Mesodermal cell (in vitro differentiated cells): ENCODE measurements around the gene CNTF.

Experiments
- H3K27ac ChIP-seq: 2 replicates; pipeline ENCODE4 v1.7.0; 2013; ENCODE audit warnings: mild to moderate bottlenecking, low read depth, low read length, moderate library complexity; ENCODE audit not compliant: severe bottlenecking
- H3K36me3 ChIP-seq: 2 replicates; pipeline ENCODE4 v1.7.1; 2013; ENCODE audit warnings: mild to moderate bottlenecking, low read length, moderate library complexity; ENCODE audit not compliant: control insufficient read depth, insufficient read depth
- H3K4me1 ChIP-seq: one replicate; pipeline ENCODE4 v1.7.1; 2013; ENCODE audit warnings: mild to moderate bottlenecking, low read length; ENCODE audit not compliant: insufficient read depth, control insufficient read depth, poor library complexity, severe bottlenecking
- H3K4me3 ChIP-seq: 2 replicates; pipeline ENCODE4 v1.7.0; 2013; ENCODE audit warnings: low read length, control low read depth, mild to moderate bottlenecking; ENCODE audit not compliant: insufficient read depth, poor library complexity, severe bottlenecking; ENCODE audit errors: extremely low read depth
- H3K9me3 ChIP-seq: 2 replicates; pipeline ENCODE4 v1.7.1; 2013; ENCODE audit warnings: mild to moderate bottlenecking, low read length, moderate library complexity; ENCODE audit not compliant: control insufficient read depth
- WGBS, 2 experiments: methylation state at CpG; one replicate each; pipeline ENCODE4 v1.1.5; 2013; ENCODE audit warnings: missing lambda C conversion rate in 2 of 2; ENCODE audit not compliant: insufficient coverage in 2 of 2; 5-methylcytosine and 5-hydroxymethylcytosine counted together

The CNTF gene

DNA sequence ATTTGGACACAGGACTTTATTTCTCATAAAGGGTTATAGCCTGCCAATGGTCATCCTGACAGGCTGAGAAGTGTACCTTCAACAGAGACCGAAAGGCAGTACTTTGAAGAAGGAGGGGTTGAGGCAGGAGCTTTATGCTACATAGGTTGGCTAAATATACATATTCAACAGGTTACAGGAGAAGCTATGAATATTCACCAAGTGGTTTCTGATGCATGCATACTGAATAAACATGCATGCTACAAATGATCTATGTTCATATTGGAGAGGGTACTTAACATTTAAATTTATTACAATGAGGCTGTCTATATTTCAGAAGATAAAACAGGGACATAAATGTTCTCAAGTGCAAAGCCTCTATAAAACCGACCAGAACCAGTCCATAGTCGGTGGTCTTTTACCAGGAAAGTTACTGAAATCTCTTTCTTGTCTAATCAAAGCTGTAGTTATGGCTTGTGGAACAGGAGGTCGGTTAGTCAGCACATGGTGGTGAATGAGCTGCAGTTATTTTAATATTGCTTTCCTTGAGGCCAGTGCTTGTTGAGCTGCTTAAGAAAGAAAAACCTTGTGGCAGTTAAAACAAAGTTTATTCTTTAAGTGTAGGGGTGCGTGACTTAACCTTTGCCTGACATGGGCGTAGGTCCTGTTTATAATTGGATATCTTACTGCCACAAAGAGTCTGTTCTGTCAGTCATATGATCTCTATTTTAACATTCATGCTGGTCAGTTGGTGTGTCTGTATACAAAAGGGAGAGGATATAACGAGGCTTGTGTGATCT lies 19.5 kb downstream of the CNTF start:
- H3K4me3 ChIP-seq = no peak overlapping the region
- no peaks in the 10 kb centered on the region for H3K4me1 ChIP-seq
- 77 to 89% methylated on average over 3 to 4 of the region's 7 CpGs for WGBS, 2 experiments
- H3K9me3 ChIP-seq = peaks cover 10% of the 10 kb centered on the region
- H3K36me3 ChIP-seq = no peaks in the 10 kb centered on the region
- H3K27ac ChIP-seq = no peak overlapping the region

DNA sequence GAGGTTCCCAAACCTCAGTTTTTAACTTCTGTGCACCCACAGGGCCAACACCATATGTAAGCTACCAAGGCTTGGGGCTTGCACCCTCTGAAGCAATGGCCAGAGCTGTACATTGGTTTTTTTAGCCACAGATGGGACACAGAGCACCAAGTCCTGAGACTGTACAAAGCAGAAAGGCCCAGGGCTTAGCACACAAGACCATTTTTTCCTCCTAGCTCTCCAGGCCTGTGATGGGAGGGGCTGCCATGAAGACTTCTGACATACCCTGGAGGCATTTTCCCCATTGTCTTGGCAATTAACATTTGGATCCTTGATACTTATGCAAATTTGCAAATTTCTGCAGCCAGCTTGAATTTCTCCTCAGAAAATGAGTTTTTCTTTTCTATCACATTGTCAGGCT lies 23.4 kb downstream of the CNTF start:
- Histone ChIP-seq H3K9me3 (peaks cover 10% of the 10 kb centered on the region), H3K36me3 (no peaks in the 10 kb centered on the region), H3K4me1 (no peaks in the 10 kb centered on the region), H3K27ac (no peak overlapping the region), H3K4me3 (no peak overlapping the region)

DNA sequence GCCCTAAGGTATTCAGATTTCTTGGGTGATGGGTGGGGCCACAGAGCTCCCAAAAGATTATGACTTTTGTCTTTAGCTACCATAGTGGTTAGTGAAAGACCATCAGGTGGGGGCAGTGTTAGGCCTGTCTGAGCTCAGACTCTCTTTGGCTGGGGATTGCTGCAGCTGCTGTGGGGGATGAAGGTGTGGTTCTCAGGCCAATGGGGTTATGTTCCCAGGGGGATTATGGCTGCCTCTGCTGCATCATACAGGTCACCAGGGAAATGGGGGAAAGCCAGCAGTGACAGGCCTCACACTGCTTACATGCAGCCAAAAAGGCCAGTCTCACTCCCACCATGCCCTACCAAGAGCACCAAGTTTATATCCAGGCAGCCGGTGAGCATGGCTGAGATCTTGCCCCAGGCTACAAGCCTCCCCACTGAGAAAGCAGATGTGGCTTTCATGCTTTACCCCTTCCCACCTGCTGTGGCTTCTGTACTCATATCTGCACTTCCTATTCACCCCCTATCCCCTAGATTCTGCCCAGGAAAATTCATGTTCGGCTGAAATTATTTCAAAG lies 24.8 kb downstream of the CNTF start:
- no peak overlapping the region for H3K27ac ChIP-seq
- no peak overlapping the region for H3K4me3 ChIP-seq
- no peaks in the 10 kb centered on the region for H3K36me3 ChIP-seq
- 67 to 83% methylated on average over 1 to 2 of the region's 2 CpGs for WGBS, 2 experiments
- H3K9me3 ChIP-seq = peaks cover 10% of the 10 kb centered on the region
- H3K4me1 ChIP-seq = no peaks in the 10 kb centered on the region

DNA sequence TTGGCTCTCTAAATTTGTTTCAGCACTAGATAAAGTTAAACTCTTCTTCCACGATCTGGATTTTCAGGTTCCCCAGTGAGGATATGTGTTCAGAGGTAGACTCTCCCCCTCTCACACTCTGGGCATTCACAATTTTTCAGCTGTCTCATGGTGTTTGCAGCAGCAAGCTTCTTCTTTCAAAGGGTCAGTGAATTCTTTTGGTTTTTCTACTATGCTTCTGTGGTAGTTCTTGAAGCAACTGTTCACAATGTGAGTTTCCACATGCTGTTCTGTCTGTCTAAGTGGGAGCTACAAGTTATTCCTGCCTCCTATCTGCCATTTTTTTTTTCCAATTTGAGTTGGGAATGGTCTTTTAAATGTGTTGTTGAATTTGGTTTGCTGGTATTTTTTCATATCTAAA lies 25.4 kb downstream of the CNTF start:
- Histone ChIP-seq H3K4me3 (no peak overlapping the region), H3K36me3 (no peaks in the 10 kb centered on the region), H3K9me3 (peaks cover 10% of the 10 kb centered on the region), H3K4me1 (no peaks in the 10 kb centered on the region), H3K27ac (no peak overlapping the region)
- 67% methylated on average over 1 of the region's 1 CpG; no CpG with 5 or more reads in 1 of the 2 experiments for WGBS, 2 experiments

DNA sequence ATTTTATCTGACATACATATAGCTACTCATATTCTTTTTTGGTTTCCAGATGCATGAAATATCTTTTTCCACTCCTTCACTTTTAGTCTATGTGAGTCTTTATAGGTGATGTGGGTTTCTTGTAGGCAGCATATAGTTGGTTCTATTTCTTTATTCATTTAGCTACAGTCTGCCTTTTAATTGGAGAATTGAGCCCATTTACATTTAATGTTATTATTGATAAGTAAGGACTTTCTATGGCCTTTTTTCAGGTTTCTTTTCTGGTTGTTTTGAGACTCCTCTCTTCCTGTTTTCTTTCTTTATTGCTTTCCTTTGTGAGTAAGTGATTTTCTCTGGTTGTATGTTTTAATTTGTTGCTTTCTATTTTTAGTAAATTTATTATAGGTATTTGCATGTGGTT lies 27.2 kb downstream of the CNTF start:
- no peaks in the 10 kb centered on the region for H3K4me1 ChIP-seq

DNA sequence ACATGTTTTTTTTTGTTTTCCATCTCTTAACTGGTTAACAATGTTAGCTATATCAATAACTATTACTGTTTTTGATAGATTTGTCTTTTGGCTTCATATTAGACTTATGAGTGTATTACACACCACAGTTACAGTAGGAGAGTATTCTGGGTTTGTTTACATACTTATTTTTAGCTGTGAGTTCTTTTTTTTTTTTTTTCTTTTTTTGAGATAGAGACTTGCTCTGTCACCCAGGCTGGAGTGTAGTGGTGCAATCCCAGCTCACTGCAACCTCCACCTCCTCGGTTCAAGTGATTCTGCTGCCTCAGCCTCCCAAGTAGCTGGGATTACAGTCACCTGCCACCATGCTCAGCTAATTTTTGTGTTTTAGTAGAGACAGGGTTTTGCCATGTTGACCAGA lies 28.0 kb downstream of the CNTF start:
- H3K9me3 ChIP-seq = peaks cover 6% of the 10 kb centered on the region
- no peak overlapping the region for H3K4me3 ChIP-seq
- WGBS, 2 experiments = no CpG with 5 or more reads among the region's 1 CpG
- H3K27ac ChIP-seq = no peak overlapping the region
- H3K4me1 ChIP-seq = no peaks in the 10 kb centered on the region
- no peaks in the 10 kb centered on the region for H3K36me3 ChIP-seq

More for the DNA sequence above, 27.2 kb downstream of the CNTF start:
- no peak overlapping the region for H3K4me3 ChIP-seq
- no peaks in the 10 kb centered on the region for H3K36me3 ChIP-seq
- no peak overlapping the region for H3K27ac ChIP-seq
- H3K9me3 ChIP-seq = peaks cover 10% of the 10 kb centered on the region

DNA sequence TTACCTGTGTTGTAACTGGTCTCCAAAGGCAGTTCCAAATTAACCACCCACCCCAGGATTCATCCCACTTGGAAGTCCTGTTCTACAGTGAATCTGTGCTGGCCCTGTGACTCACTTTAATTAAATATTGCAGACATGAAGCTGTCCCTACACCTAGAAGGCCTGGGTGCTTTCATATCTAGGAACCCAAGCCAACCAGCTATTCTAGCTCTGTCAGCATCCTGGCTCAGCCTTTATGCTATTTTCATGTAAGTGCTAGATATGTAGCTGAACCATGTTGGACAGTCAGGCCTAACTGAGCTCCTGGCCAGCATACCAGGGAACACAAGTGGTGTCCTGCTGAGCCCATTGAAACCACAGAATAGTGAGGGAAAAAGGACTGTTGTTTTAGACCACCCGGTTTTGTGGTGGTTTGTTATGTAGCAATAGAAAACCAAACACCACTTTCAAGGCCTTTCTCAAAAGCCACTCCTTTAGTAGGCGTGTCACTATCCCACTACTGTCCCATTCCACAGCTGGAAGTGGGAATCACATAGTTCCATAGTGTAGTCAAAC lies 30.3 kb downstream of the CNTF start:
- Histone ChIP-seq H3K9me3 (no peaks in the 10 kb centered on the region), H3K27ac (no peak overlapping the region), H3K4me3 (no peak overlapping the region), H3K36me3 (no peaks in the 10 kb centered on the region), H3K4me1 (no peaks in the 10 kb centered on the region)
- WGBS, 2 experiments = 83% methylated on average over 1 of the region's 2 CpGs; no CpG with 5 or more reads in 1 of the 2 experiments

DNA sequence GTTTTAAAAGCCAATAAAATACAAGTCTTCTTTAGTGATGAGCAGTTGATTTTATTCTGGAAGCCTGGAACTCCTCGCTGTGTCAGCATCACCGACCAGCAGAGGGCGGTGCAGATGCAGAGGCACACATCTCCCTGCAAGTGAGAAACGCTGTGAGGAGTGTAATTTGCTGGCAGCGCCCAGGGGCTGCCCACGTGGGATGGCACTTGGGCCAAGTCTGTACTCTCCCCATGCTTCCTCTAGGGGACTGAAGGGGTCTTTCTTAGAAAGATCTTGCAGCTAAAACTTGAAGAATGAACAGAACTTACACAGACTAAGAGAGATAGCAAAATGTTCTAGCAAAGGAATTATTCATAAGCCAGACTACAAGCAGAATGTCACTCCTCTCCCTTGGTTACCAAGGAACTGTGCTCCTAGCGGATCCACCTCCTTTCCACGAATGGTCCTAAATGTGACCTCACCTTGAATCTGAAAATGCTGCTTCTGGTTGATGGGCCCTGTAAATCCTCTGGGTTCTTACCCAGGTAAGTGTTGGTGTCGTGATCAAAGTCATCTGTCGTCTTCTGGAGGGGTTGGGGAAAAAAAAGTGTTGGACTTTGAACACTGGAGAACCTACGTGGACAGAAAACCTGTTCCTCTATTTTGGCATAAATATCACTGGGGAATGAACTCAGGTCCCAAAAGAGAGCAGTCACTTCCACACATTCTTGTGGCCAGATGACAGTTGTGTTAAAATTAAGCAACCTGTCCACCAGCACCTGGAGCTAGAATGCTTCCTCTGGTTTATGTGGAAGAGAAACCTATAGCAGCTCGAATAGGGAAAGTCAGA lies 31.8 kb downstream of the CNTF start:
- Histone ChIP-seq H3K4me1 (no peaks in the 10 kb centered on the region), H3K9me3 (no peaks in the 10 kb centered on the region), H3K4me3 (no peak overlapping the region), H3K27ac (no peak overlapping the region), H3K36me3 (no peaks in the 10 kb centered on the region)
- 40 to 41% methylated on average over 7 of the region's 12 CpGs for WGBS, 2 experiments

DNA sequence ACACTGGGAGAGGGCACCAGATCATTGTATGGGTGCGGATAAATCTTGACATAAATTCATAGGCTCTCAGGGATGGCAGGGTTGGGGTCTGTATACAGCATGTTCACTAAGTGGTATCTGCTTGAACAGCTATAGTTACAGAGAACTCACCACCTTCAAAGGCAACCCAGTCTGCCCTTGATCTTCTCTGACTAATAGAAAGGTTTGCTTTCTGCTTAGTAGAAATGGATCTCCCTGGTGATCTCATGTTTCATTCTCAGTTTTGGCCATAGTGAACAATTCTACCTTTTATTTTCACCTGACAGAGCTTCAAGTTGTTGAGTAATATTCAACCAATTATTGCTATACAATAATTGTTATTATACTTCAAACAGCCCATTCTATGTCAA lies 32.4 kb downstream of the CNTF start:
- H3K27ac ChIP-seq = no peak overlapping the region
- no peaks in the 10 kb centered on the region for H3K4me1 ChIP-seq
- H3K36me3 ChIP-seq = no peaks in the 10 kb centered on the region
- no peaks in the 10 kb centered on the region for H3K9me3 ChIP-seq
- WGBS, 2 experiments = no CpG with 5 or more reads among the region's 1 CpG
- H3K4me3 ChIP-seq = no peak overlapping the region

DNA sequence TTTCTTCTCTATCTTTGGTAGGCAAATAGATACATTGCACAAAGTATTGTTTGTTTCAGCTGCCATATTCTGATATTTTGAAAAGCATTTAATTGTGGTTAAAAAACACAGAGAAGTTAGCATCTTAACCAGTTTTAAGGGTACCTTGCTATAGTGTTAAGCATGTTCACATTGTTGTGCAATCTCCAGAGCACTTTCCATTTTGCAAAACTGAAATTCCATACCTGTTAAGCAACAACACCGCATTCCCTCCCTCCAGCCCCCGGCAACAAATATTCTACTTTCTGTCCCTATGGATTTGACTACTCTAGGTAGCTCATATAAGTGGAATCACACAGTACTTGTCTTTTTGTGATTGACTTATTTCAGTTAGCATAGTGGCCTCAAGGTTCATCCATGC lies 33.9 kb downstream of the CNTF start:
- H3K36me3 ChIP-seq = no peaks in the 10 kb centered on the region
- H3K4me3 ChIP-seq = no peak overlapping the region
- 67 to 80% methylated on average over 1 to 2 of the region's 2 CpGs for WGBS, 2 experiments
- H3K4me1 ChIP-seq = no peaks in the 10 kb centered on the region
- H3K27ac ChIP-seq = no peak overlapping the region
- no peaks in the 10 kb centered on the region for H3K9me3 ChIP-seq
